Liver (tissue), 9 donors: ENCODE data around the gene LPP. TPM values are rescaled to one million over a fixed set of nuclear protein-coding genes. Genes with fewer than 3 reads are reported as not detected.
"Not testable (repeated sequence)": the region's sequence is repeated elsewhere in the genome, so short reads cannot be mapped to it uniquely, and the experiment has no call there.

Experiments
- DNase-seq: peaks from one replicate; pipeline ENCODE4 v3.0.0-alpha.2; 2017; ENCODE audit warnings: low spot score
- H3K27ac ChIP-seq, 2 donors: one replicate each; pipeline ENCODE4 v1.7.0; 2013; ENCODE audit warnings: inconsistent platforms in 2 of 2, low read length in 2 of 2, control low read depth in 1 of 2, low read depth in 1 of 2, mild to moderate bottlenecking in 1 of 2
- H3K27me3 ChIP-seq, 4 donors: one replicate each; pipeline versions ENCODE4 v1.6.1 to v1.7.0; 2013; ENCODE audit warnings: low read length in 3 of 4, inconsistent platforms in 1 of 4, mild to moderate bottlenecking in 1 of 4, moderate library complexity in 1 of 4; ENCODE audit not compliant: control insufficient read depth in 4 of 4, insufficient read depth in 4 of 4
- H3K36me3 ChIP-seq, 4 donors: one replicate each; pipeline versions ENCODE4 v1.6.1 to v1.7.0; 2013; ENCODE audit warnings: low read length in 3 of 4, mild to moderate bottlenecking in 3 of 4, low read depth in 1 of 4, moderate library complexity in 1 of 4; ENCODE audit not compliant: control insufficient read depth in 4 of 4, insufficient read depth in 3 of 4
- H3K4me1 ChIP-seq, 4 donors: one replicate each; pipeline versions ENCODE4 v1.6.1 to v1.7.0; 2013; ENCODE audit warnings: low read length in 3 of 4, mild to moderate bottlenecking in 3 of 4, moderate library complexity in 1 of 4; ENCODE audit not compliant: control insufficient read depth in 4 of 4, insufficient read depth in 4 of 4
- H3K4me3 ChIP-seq, 3 donors: one replicate each; pipeline versions ENCODE4 v1.6.1 to v1.7.0; 2013; ENCODE audit warnings: low read length in 3 of 3, control low read depth in 1 of 3, low read depth in 1 of 3, mild to moderate bottlenecking in 1 of 3
- H3K9ac ChIP-seq, 2 donors: one replicate each; pipeline ENCODE4 v1.7.0; 2013; ENCODE audit warnings: low read length in 2 of 2, mild to moderate bottlenecking in 2 of 2, moderate library complexity in 2 of 2, control low read depth in 1 of 2, low read depth in 1 of 2
- H3K9me3 ChIP-seq, 4 donors: one replicate each; pipeline versions ENCODE4 v1.6.1 to v1.7.0; 2013; ENCODE audit warnings: low read length in 3 of 4; ENCODE audit not compliant: control insufficient read depth in 4 of 4
- ATF3 ChIP-seq: IDR thresholded peaks from 2 replicates; pipeline ENCODE4 v1.6.1; 2016; ENCODE audit warnings: antibody characterized with exemption
- CTCF ChIP-seq: fragments of 150-350 bp; IDR thresholded peaks from 2 replicates; pipeline ENCODE4 v1.5.1; 2017; ENCODE audit warnings: improper control_type of control experiment, low read depth, low read length; ENCODE audit not compliant: missing input control
- EGR1 ChIP-seq, 2 donors: IDR thresholded peaks; 2 replicates each; pipeline ENCODE4 v1.6.1; 2016 to 2018; ENCODE audit warnings: antibody characterized with exemption in 2 of 2, low read depth in 2 of 2
- FOXA1 ChIP-seq: IDR thresholded peaks from 2 replicates; pipeline ENCODE4 v1.6.1; 2016; ENCODE audit warnings: antibody characterized with exemption
- GABPA ChIP-seq, 2 donors: IDR thresholded peaks in 1 of 2; conservative IDR thresholded peaks in 1 of 2; 2 replicates each; pipeline ENCODE4 v1.6.1; 2016; ENCODE audit warnings: antibody characterized with exemption in 2 of 2, mild to moderate bottlenecking in 1 of 2, moderate library complexity in 1 of 2
- HNF4A ChIP-seq, 2 donors: conservative IDR thresholded peaks; 2 replicates each; pipeline ENCODE4 v1.6.1; 2016; ENCODE audit warnings: antibody characterized with exemption in 2 of 2, mild to moderate bottlenecking in 2 of 2
- HNF4G ChIP-seq: IDR thresholded peaks from 2 replicates; pipeline ENCODE4 v1.6.1; 2016; ENCODE audit warnings: antibody characterized with exemption
- JUND ChIP-seq, 2 donors: IDR thresholded peaks; 2 replicates each; pipeline ENCODE4 v1.6.1; 2016; ENCODE audit warnings: antibody characterized with exemption in 2 of 2
- MAX ChIP-seq: IDR thresholded peaks from 2 replicates; pipeline ENCODE4 v1.6.1; 2016; ENCODE audit warnings: antibody characterized with exemption
- NR2F2 ChIP-seq: IDR thresholded peaks from 2 replicates; pipeline ENCODE4 v1.6.1; 2016; ENCODE audit warnings: antibody characterized with exemption
- RAD21 ChIP-seq, 2 donors: IDR thresholded peaks; 2 replicates each; pipeline ENCODE4 v1.6.1; 2016; ENCODE audit warnings: antibody characterized with exemption in 2 of 2, mild to moderate bottlenecking in 2 of 2
- REST ChIP-seq: IDR thresholded peaks from 2 replicates; pipeline ENCODE4 v1.6.1; 2016; ENCODE audit warnings: antibody characterized with exemption, mild to moderate bottlenecking
- RXRA ChIP-seq, 2 donors: IDR thresholded peaks; 2 replicates each; pipeline ENCODE4 v1.6.1; 2017 to 2018; ENCODE audit warnings: antibody characterized with exemption in 2 of 2, mild to moderate bottlenecking in 1 of 2
- SP1 ChIP-seq: IDR thresholded peaks from 2 replicates; pipeline ENCODE4 v1.6.1; 2018; ENCODE audit warnings: antibody characterized with exemption, mild to moderate bottlenecking
- TAF1 ChIP-seq: conservative IDR thresholded peaks from 2 replicates; pipeline ENCODE4 v1.6.1; 2016; ENCODE audit warnings: antibody characterized with exemption, mild to moderate bottlenecking
- YY1 ChIP-seq: IDR thresholded peaks from 2 replicates; pipeline ENCODE4 v1.6.1; 2016; ENCODE audit warnings: antibody characterized with exemption, mild to moderate bottlenecking
- ZBTB33 ChIP-seq: IDR thresholded peaks from 2 replicates; pipeline ENCODE4 v1.6.1; 2016; ENCODE audit warnings: antibody characterized with exemption
- WGBS: extraction: QIAGEN DNeasy Blood & Tissue Kit; methylation state at CpG from one replicate; pipeline ENCODE4 v1.1.7; 2013; 5-methylcytosine and 5-hydroxymethylcytosine counted together
- polyA plus RNA-seq, 2 donors: library from polyadenylated mRNA; stranded (reverse) in 1 of 2; unstranded in 1 of 2; fragments of 200-250 nt in 1 of 2; fragments of >200 nt in 1 of 2; fragmentation: Nextera tagmentation in 1 of 2; extraction: Ambion mirVana in 1 of 2; gene quantifications; one replicate each; pipeline versions ENCODE4 v1.2.1 to v1.2.3, GENCODE V29; 2013 to 2015
- total RNA-seq, 2 donors: library from RNA; depleted of rRNA; stranded (reverse); fragments of >200 nt; gene quantifications; one replicate each; pipeline ENCODE4 v1.2.3, GENCODE V29; 2014
- donor health status: healthy.
- donor health status: healthy.
- donor health status: healthy.
- donor health status: healthy.
- donor health status: healthy.

LPP gene
- total and polyA plus RNA-seq, 4 donors: 3.3 to 53.7 (median 28.2) TPM

GRCh38 chr3:188440340-188440972 is 286.5 kb downstream of the LPP start:
- Histone ChIP-seq H3K9me3 (no peaks in the 10 kb centered on the region), H3K27ac (no peak overlapping the region), H3K27me3 (no peaks in the 10 kb centered on the region), H3K4me3 (no peak overlapping the region), H3K9ac (no peak overlapping the region), H3K36me3 (no peaks in the 10 kb centered on the region), H3K4me1 (peaks cover 0 to 7% (median 0%) of the 10 kb centered on the region in 4 donors)
- WGBS: 71% methylated on average over 1 of the region's 1 CpG
- no peak for DNase-seq
- TF ChIP-seq RXRA (IDR thresholded peaks at IDR 0.05) (no peak), HNF4G (no peak)

- Histone ChIP-seq H3K36me3 (no peaks in the 10 kb centered on the region), H3K9me3 (no peaks in the 10 kb centered on the region), H3K9ac (no peak overlapping the region), H3K4me1 (peaks cover 0 to 7% (median 0%) of the 10 kb centered on the region in 4 donors), H3K27me3 (no peaks in the 10 kb centered on the region), H3K27ac (no peak overlapping the region), H3K4me3 (no peak overlapping the region)
- DNase-seq: no peak
- TF ChIP-seq YY1 (no peak), JUND (IDR thresholded peaks at IDR 0.05) (no peak), MAX (no peak), TAF1 (no peak), CTCF (no peak), NR2F2 (no peak), REST (no peak), HNF4A (conservative IDR thresholded peaks at IDR 0.05) (no peak), ZBTB33 (no peak), GABPA (IDR thresholded peaks at IDR 0.05 in 1 of 2, conservative IDR thresholded peaks at IDR 0.05 in 1 of 2) (no peak), FOXA1 (no peak), SP1 (no peak), ATF3 (no peak), HNF4G (no peak), RXRA (IDR thresholded peaks at IDR 0.05) (no peak), RAD21 (IDR thresholded peaks at IDR 0.05) (no peak), EGR1 (IDR thresholded peaks at IDR 0.05; ENCODE audit: low read depth in 2 of 2) (no peak)
- WGBS: 88% methylated on average over 8 of the region's 8 CpGs
Observed at GRCh38 chr3:188442430-188442829, 288.5 kb downstream of the LPP start.

GRCh38 chr3:188445175-188445574 is 291.2 kb downstream of the LPP start:
- not testable (repeated sequence) for H3K9ac ChIP-seq, DNase-seq, H3K27ac ChIP-seq, H3K4me3 ChIP-seq, H3K36me3 ChIP-seq, H3K27me3 ChIP-seq, H3K4me1 ChIP-seq, H3K9me3 ChIP-seq
- 97% methylated on average over 4 of the region's 4 CpGs for WGBS
